Liver (tissue), 3 donors: ENCODE data around the gene CFAP90.

Experiments
- ATF3 ChIP-seq: IDR thresholded peaks from 2 replicates; pipeline ENCODE4 v1.6.1; 2016; ENCODE audit warnings: antibody characterized with exemption
- FOXA1 ChIP-seq: IDR thresholded peaks from 2 replicates; pipeline ENCODE4 v1.6.1; 2016; ENCODE audit warnings: antibody characterized with exemption
- GABPA ChIP-seq, 2 donors: IDR thresholded peaks in 1 of 2; conservative IDR thresholded peaks in 1 of 2; 2 replicates each; pipeline ENCODE4 v1.6.1; 2016; ENCODE audit warnings: antibody characterized with exemption in 2 of 2, mild to moderate bottlenecking in 1 of 2, moderate library complexity in 1 of 2
- JUND ChIP-seq, 2 donors: IDR thresholded peaks; 2 replicates each; pipeline ENCODE4 v1.6.1; 2016; ENCODE audit warnings: antibody characterized with exemption in 2 of 2
- MAX ChIP-seq: IDR thresholded peaks from 2 replicates; pipeline ENCODE4 v1.6.1; 2016; ENCODE audit warnings: antibody characterized with exemption
- NR2F2 ChIP-seq: IDR thresholded peaks from 2 replicates; pipeline ENCODE4 v1.6.1; 2016; ENCODE audit warnings: antibody characterized with exemption
- RAD21 ChIP-seq, 2 donors: IDR thresholded peaks; 2 replicates each; pipeline ENCODE4 v1.6.1; 2016; ENCODE audit warnings: antibody characterized with exemption in 2 of 2, mild to moderate bottlenecking in 2 of 2
- REST ChIP-seq: IDR thresholded peaks from 2 replicates; pipeline ENCODE4 v1.6.1; 2016; ENCODE audit warnings: antibody characterized with exemption, mild to moderate bottlenecking
- SP1 ChIP-seq: IDR thresholded peaks from 2 replicates; pipeline ENCODE4 v1.6.1; 2018; ENCODE audit warnings: antibody characterized with exemption, mild to moderate bottlenecking
- TAF1 ChIP-seq: conservative IDR thresholded peaks from 2 replicates; pipeline ENCODE4 v1.6.1; 2016; ENCODE audit warnings: antibody characterized with exemption, mild to moderate bottlenecking
- YY1 ChIP-seq: IDR thresholded peaks from 2 replicates; pipeline ENCODE4 v1.6.1; 2016; ENCODE audit warnings: antibody characterized with exemption, mild to moderate bottlenecking
- TF ChIP-seq, protein P1 (sequence below): fragments of 150-350 bp; IDR thresholded peaks from 2 replicates; pipeline ENCODE4 v1.5.1; 2017; ENCODE audit warnings: improper control_type of control experiment, low read depth, low read length; ENCODE audit not compliant: missing input control
- TF ChIP-seq, protein P2 (sequence below): IDR thresholded peaks from 2 replicates; pipeline ENCODE4 v1.6.1; 2016; ENCODE audit warnings: antibody characterized with exemption
- donor health status: healthy.
- donor health status: healthy.

DNA sequence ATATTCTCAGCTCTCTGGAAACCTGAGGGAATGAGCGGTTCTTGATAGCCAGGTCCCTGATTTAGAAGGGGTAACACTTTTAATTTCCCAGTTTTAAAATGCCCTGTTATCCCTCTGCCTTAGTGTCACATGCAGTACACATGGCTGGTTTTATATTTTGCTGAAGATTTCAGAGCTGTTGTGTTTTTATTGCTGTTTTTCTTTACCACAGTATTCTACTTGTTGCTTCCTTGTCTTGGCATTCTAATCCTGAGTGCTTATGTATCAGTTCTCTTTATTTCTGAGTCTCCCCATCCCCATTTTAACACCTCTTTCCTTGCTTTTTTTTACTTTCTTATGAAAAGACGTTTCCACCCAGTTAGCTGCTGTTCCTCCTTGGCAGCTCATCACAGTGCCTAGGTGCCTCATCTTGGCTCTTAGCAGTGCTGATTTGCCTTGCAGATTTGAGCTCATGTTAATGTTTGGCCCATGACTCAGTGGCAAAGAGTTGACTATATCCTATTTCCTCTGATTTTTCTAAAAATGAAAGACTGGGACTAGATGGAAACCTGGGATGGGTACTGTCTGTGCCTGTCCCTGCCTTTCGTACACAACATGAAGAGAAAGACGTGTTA is 21.7 kb upstream of the CFAP90 start:
- TF ChIP-seq, protein P1, sequence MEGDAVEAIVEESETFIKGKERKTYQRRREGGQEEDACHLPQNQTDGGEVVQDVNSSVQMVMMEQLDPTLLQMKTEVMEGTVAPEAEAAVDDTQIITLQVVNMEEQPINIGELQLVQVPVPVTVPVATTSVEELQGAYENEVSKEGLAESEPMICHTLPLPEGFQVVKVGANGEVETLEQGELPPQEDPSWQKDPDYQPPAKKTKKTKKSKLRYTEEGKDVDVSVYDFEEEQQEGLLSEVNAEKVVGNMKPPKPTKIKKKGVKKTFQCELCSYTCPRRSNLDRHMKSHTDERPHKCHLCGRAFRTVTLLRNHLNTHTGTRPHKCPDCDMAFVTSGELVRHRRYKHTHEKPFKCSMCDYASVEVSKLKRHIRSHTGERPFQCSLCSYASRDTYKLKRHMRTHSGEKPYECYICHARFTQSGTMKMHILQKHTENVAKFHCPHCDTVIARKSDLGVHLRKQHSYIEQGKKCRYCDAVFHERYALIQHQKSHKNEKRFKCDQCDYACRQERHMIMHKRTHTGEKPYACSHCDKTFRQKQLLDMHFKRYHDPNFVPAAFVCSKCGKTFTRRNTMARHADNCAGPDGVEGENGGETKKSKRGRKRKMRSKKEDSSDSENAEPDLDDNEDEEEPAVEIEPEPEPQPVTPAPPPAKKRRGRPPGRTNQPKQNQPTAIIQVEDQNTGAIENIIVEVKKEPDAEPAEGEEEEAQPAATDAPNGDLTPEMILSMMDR: no peak
- TF ChIP-seq MAX: no peak
- no peak for TF ChIP-seq REST
- TF ChIP-seq SP1: no peak
- no peak for TF ChIP-seq TAF1
- TF ChIP-seq RAD21 (IDR thresholded peaks at IDR 0.05): no peak
- TF ChIP-seq NR2F2: no peak
- TF ChIP-seq YY1: no peak
- TF ChIP-seq FOXA1: no peak
- no peak for TF ChIP-seq ATF3
- no peak for TF ChIP-seq GABPA (IDR thresholded peaks at IDR 0.05 in 1 of 2, conservative IDR thresholded peaks at IDR 0.05 in 1 of 2)
- TF ChIP-seq, protein P2, sequence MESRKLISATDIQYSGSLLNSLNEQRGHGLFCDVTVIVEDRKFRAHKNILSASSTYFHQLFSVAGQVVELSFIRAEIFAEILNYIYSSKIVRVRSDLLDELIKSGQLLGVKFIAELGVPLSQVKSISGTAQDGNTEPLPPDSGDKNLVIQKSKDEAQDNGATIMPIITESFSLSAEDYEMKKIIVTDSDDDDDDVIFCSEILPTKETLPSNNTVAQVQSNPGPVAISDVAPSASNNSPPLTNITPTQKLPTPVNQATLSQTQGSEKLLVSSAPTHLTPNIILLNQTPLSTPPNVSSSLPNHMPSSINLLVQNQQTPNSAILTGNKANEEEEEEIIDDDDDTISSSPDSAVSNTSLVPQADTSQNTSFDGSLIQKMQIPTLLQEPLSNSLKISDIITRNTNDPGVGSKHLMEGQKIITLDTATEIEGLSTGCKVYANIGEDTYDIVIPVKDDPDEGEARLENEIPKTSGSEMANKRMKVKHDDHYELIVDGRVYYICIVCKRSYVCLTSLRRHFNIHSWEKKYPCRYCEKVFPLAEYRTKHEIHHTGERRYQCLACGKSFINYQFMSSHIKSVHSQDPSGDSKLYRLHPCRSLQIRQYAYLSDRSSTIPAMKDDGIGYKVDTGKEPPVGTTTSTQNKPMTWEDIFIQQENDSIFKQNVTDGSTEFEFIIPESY: no peak
- no peak for TF ChIP-seq JUND (IDR thresholded peaks at IDR 0.05)
